Hippocampal formation (tissue), 2 donors: ENCODE measurements around the gene CDPF1.
"Not testable (repeated sequence)": the region's sequence is repeated elsewhere in the genome, so short reads cannot be mapped to it uniquely, and the experiment has no call there.

Source experiments
- DNase-seq, 2 donors: peaks; one replicate each; lab custom pipeline; 2025; lab: John Stamatoyannopoulos, UW

The CDPF1 gene

DNA sequence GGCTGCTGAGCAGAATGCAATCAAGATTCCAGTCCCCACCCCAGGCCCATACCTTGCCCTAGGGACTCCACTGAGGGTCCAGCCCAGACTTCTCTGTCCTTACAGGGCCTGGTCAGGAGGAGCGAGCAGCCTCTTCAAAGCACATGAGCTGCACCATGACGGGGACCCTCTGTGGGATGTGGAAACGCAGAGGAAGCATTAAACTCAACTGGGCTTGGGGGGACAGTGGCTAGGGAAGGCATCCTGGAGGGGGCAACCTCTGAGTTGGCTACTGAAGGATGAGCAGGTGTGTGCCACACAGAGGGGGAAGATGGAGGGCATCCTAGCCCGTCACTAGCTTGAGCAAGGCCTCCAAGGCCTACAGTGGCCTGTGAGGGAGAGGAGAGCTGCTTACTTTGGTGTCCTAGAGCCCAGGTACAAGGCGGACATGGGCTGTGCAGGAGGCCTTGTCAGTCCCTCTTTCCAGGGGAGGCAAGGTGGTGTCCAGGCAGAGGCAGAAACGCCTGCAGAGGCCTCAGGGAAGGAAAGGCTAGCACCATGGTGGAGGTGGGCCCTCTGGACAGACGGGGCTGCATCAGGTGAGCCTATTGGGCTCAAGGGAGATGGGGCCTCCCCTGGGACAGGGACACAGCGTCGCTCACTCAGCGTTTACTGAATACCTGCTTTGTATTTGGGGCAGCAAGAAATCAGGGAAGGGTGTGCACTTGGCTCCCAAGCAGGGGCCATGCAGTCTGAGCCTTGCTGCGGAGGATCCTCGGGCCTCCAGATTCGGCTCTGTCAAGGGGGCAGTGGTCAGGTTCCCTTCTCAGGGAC lies 32.0 kb upstream of the CDPF1 start:
- DNase-seq, result no peak

DNA sequence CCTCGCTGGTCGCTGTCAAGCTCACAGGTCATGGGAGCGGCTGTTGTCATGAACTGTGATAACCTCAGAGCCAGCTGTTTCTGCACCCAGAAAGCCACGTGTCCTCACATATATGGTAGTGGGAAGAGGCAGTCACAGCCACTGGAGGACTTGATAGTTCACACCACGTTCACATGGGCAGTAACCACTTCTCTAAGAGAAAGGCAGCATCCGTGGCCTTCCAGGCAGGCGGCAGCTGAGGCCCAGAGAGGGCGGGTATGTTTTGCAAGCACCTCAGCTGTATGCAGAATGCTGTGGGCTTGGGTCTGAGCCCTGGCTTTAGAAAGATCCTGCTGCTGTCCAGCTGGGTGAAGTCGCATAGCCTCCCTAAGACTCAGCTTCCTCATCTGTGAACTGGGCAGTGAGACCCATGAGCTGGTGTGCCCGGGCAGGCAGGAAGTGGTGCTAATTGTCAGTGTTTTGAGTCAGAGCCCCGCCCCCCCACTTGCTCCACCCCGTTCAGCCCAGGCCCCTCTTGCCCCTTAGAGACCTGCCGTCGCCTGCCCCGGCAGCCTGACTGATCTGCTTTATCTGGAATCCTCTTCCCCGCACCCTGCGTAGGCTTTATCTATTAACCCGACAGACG lies 31.0 kb upstream of the CDPF1 start:
- peak; percentile 14 to 60 for DNase-seq

DNA sequence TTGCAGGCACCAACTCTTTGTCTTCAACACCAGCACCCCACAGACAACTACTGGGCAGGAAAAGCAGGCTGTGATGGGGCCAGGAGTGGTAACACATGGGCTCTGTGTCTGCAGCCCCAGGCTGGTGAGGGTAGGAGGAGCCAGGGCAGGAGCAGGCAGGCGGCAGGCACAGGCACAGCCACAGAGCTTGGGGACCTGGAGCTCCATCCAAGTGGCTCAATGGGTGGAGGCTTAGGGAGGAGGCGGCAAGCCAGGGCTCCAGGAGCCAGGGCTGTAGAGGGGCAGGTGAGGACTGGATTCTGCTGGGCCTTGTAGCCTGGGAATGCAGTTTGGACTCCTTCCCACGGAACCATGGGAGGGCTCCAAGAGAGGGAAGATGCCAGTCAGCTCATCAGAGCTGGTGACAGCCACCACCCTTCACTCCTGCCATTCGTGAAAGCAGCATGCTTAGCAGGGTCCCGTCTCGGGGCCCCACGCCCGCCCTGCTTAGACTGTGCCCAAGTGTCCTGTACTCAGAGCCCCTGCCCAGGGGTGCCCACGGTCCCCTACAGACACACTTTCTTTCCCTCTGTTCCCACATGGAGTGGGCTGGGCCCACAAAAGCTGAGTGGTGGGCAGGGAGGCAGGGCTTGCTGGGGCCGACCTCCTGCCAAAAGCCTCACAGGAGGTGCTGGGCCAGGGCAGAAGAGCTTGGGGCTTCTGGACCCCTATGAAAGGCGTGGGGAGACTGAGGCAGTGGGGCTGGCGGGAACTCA lies 30.1 kb upstream of the CDPF1 start:
- no peak for DNase-seq

DNA sequence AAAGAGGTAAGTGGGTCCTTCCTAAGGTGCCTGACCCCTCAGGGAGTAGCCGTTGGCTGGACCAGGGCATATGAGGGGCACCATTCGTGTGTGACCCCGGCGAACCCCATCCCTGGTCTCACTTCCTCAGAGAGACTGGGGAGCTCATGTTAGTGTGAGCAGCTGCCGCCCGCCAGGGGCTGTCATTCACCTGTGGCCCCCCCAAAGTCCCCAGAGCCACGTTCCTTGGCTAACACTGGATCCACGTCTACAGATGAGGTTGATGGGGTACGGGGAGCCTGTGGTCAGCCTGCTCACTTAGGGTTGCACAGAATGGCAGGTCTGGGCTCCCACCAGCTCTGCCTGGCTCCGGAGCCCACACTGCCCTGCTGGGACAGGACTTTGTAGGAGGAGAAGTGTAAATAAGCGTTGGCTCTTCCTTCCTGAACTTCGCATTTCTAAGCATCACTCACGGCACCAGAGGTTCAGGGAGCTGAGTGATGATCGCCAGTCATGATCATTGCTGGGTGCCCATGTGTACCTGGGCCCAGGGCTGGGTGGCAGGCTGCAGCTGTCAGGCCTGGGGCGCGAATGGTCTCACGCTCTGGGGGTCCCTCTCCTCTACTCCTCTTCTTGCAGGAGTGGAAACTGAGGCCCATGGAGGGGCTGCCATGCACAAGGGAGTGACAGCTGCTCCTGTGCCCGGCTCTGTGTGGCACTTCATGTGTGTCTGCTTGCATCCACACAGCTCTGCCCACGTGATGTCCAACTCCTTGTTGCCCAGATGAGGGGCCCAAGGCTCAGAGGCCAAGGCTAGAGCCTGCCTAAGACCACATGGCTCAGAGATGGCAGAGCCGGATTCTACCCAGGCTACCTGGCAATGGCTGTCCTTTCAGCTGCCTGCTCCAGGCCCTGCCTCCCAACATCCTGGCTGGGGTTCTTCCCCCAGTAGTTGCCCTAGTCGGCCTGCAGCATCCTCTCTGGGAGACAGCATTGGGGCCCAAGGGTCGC lies 28.9 kb upstream of the CDPF1 start:
- DNase-seq, result no peak

DNA sequence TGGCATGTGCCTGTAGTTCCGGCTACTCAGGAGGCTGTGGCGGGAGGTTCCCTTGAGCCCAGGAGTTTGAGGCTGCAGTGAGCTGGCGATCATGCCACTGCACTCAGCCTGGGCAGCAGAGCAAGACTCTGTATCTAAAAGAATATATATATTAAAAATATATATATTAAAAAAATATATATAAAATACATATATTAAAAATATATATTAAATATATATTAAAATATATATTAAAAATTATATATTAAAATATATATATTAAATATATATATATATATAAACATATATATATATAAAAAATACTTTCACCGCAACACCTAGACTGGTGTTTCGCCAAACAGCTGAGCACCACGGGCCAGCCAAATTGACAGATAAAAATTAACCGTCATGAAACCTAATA lies 26.5 kb upstream of the CDPF1 start:
- DNase-seq, result no peak

DNA sequence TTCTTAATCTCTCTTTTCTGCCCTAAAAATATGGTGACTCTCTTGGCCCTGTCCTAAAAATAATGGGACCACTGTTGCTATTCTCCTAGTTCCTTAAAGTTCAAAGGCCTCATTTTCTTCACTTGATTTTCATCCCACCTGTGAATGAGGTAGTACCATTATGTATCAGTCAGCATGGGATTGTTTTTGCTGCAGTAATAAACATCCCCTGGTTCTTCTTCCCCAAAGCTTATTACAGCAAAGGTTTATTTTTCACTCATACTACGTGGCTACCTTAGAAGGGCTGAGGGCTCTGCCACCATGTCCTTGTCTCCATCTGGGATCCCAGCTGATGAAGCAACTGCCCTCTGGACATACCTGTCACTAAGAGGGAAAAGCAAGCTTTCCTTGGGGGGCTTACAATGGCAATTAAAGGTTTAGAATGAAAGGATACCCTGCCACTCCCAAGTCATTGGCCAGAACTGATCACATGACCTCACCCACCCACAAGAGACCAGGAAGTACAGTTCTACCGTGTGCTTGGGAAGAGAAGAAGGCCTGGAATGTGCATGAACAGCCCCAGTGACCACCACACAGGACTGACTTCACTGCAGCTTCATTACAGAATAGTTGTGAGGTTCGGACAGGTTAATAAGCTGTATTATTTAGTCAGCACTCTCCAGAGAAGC lies 25.5 kb upstream of the CDPF1 start:
- DNase-seq, result no peak

DNA sequence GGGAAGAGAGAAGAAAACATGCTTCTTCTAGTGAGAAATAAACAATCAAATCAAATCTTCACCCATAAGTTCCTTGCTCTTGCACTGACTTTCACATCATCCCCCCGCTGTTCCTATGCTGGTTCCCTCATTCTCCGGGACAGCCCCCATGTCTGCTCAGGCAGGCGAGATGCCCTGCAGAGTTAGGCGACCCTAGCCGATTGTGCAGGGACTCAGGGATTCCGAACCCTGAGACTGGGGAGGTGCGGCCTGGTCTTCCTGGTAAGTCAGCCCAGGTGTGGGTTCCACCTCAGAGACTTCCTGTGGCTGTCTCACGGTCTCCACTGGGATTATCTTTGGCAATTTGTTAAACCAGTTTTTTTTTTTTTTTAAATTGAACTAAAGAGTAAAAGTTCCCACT lies 24.3 kb upstream of the CDPF1 start:
- DNase-seq, result no peak

DNA sequence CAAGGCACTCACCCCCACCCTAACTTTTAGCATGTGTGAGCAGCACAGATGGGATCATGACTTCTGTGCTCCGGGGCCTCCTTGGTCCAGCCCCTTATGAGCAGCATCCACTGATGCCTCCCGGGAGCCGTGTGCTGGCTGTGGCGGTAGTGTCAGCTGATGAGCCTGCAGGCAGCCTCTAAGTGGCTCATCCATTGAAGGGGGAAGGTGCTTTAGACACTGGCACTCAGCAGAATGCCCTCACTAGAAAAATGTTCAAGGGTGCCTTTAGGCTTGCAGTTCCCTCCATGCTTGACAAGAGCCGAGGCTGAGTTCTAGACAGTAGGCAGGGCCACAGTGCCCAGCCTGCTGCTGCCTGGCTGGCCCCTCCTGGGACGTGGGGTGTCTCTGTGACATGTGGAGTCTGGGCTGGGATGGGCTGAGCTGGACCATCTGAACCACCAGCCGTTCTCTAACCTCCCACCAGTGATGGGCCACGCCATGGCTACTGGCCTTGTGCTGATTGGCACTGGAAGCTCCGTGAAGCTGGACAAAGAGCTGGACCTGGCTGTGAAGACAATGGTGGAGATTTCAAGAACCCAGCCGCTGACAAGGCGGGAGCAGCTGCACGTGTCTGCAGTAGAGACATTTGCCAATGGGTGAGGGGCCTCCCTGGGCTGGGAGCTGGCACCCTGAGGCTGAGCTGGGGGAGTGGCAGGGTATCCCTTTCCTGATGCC lies 23.5 kb upstream of the CDPF1 start:
- no peak for DNase-seq

DNA sequence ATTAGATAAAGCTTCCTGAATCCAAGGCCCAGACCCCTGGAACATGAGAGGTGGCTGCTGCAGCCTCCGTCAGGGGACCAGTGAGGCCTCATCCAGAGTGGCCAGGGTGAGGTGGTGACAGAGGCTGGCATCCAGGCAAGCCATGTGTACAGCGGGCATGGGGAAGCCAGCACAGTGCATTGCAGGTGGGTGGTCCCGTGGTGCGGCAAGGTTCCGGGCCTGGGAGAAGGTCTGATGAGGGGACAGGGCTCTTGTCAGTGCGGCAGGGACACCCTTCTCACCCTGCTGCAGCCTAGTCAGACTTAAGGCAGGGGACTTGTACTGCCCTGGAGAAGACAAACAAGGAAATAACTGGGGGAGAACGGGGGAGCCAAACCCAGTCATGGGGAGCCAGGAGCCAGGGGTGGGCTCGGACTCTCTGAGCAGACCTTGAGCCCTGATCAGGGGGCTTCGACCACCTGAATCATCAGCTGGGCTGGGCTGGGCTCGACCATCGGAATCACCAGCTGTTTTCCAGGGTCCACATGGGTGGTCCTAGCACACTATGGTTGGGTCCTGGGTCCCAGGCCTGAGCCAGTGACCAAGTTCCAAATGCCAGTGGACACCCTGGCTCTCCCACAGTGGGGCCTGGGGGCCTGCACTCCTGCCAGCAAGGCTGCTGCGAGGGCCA lies 22.8 kb upstream of the CDPF1 start:
- DNase-seq, result no peak

DNA sequence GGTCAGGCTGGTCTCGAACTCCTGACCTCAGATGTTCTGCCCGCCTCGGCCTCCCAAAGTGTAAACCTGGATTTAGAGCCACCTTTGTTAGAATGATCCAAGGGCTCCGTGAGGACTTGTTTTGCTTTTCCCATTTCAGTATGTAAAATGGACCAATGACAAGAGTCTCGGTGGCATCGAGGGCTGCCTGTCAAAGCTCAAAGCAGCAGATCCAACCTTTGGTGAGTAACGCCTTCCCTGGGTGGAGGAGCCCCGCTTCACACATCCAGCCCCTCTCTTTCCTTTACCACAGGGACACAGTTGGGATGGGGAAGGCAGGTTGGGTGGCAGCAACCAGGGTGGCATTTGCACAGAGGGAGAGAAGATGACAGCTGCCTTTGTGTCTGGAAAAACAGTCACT lies 22.1 kb upstream of the CDPF1 start:
- DNase-seq, result no peak

DNA sequence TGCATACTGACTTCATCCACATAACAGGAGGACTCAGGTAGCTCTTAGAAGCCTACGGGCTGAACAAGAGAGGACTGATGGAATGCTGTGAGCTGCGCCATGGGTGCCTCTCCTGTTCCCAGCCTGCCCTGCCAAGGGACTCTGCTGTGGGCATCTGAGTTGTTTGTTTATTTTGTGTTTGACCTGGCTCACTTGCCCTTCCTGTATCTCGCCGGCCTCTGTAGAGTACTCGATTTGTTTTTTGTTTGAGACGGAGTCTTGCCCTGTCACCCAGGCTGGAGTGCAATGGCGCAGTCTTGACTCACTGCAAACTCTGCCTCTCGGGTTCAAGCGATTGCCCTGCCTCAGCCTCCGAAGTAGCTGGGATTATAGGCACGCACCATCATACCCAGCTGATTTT lies 19.5 kb upstream of the CDPF1 start:
- no peak for DNase-seq

DNA sequence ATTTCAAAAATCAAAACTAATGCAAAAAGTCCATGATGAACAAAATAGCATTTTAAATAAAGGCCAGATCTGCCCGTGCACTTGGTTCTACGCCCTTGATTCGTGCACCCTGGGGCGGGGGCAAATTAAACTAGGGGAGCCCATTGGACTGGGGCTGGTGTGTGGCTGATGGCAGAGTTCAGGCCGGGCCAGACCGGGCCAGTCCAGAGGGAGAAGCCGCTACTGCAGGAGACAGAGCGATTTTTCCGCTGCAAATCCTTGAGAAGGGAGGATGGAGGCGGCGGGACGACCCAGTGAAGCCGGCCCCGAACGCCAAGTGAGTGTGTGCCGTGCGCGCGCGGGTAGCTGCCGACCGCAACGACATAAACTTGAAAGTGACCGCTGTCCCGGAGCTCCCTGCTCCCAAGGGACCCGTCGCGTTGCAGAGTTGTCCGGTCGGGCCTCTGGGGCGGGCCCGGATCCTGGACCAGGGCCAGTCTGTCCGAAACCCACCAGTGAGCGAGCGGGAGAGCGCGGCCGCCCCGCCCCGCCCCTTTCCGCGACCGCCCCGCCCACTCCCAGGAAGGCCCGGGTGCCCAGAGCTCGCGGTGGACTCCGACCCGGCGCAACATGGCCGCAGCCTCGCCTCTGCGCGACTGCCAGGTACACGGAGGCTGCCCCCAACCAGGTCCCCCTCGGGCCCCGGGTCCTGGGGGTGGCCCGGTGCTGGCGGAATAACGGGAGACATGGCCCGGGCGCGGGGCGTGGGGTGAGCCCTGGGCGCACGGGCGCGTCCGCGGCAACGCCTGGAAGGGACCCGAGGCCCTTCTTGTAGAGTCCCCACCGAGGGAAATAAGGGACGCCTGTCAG lies 17.6 kb upstream of the CDPF1 start, which contains the start of gene TTC38:
Gene TTC38 (plus strand): TSS at position 578 of the 849 bp plus-strand sequence. CDS start 32 bp downstream, at position 610.
- peak; percentile 58 to 85 for DNase-seq

DNA sequence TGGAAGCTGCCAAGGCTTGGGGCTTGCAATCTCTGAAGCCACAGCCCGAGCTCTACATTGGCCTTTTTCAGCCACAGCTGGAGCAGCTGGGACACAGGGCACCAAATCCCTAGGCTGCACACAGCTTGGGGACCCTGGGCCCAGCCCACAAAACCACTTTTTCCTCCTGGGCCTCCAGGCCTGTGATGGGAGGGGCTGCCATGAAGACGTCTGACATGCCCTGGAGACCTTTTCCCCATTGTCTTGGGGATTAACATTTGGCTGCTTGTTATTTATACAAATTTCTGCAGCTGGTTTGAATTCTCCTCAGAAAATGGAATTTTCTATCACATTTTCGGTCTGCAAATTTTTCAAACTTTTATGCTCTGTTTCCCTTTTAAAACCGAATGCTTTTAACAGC lies 15.5 kb upstream of the CDPF1 start:
- not testable (repeated sequence) for DNase-seq

DNA sequence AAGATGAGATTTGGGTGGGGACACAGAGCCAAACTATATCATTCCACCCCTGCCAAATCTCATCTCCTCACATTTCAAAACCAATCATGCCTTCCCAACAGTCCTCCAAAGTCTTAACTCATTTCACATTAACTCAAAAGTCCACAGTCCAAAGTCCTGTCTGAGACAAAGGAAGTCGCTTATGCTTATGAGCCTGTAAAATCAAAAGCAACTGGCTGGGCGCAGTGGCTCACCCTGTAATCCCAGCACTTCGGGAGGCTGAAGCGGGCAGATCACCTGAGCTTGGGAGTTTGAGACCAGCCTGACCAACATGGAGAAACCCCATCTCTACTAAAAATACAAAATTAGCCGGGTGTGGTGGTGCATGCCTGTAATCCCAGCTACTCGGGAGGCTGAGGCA lies 14.4 kb upstream of the CDPF1 start:
- not testable (repeated sequence) for DNase-seq

DNA sequence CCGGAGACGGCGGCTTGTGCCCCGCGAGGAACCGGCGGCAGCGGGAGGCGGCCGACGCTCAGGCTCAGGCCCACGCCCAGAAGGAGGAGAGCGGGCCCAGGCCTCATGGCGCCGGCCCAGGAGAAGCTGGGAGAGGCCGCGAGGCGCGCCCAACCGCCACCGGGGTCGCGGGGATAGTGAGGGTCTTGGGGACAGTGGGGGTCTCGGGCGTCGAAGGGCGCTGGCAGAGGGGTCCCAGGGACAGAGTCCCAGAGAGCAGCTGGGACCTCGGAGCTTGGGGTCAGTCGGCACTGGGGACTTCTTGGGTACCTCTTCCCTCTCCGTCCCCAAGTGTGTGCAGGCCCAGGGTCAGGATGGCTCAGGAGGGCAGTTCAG lies 13.1 kb upstream of the CDPF1 start, which contains the start of gene PKDREJ:
Gene PKDREJ (minus strand): TSS at position 128 of the 375 bp plus-strand sequence. CDS start 21 bp downstream, at position 107.
- no peak for DNase-seq

DNA sequence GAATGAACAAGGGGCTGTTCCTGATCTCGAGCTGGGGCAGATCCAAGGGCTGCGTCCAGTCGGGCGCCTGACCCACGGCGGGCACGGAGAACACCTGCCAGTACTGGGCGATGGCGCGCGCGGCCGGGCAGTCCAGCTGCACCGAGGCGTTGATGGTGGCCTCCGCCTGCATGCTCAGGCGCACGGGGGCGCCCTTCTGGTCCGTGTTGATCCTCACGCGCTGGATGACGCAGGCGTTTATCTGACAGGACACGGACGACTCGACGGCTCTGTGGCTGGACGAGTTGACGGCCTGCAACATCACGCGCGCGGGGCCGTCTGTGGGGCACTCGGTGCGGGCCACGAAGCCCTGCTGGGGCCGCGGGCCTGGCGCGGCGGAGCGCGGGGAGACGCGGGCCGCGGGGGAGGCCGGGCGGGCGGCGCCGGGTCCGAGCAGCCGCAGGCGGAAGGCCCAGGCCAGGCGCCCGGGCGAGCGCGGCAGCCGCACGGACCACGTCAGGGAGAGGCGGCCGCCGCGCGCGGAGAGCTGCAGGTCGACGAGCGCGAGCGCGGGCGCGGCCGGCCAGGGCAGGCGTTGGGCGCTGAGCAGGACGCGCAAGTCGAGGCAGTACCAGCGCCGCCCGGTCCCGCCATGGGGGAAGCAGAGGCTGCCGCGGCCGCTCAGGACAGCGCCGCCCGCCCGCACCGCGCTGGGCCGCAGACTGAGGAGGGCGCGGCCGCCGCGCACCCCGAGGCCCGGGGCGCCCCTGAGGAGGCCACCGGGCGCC lies 12.5 kb upstream of the CDPF1 start:
- peak in 1 of 2 donors; percentile 21 for DNase-seq

DNA sequence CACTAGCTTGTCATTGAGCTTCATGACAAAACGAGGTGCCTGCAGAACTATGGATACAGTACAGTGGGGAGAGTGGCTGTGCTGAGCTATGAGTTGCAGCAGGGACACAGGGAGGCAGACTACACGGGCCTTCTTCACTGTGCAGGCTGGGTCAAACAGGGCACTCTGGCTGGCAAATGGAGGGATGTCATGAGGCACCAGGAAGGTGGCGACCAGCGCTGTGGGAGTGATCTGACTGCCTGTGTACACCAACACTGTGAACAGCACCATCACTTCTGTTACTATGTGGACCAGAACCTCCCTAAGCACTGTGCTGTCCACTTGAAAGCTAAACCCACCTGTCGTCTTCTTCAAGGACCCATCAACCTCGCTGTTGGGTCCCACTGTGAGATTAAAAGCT lies 9.9 kb upstream of the CDPF1 start:
- no peak for DNase-seq

DNA sequence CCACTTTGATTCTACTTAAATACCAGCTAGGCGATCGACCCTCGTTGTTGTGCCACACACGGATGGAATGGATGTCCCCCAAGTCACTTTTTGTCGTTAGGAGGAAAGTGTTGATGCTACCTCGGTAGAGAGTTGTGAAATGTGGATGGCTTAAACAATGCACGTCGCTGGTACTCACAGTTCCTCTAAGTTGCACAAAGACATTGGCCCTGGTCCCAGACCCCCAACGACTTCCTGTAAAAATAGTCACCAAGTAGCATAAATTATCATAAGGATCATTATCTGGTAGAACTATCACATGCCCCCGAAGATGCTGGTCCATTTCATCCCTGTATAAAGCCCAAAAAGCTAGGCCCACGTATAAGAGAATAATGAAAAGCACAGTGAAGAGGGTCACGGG lies 9.3 kb upstream of the CDPF1 start:
- DNase-seq, result no peak
